GM12873 (cell line): ENCODE data around the gene SYNDIG1.

Experiments used
- CTCF ChIP-seq: IDR thresholded peaks from 2 replicates; pipeline ENCODE4 v1.5.1; 2012; ENCODE audit warnings: low read depth, mild to moderate bottlenecking, moderate library complexity, low read length, control low read depth; ENCODE audit not compliant: insufficient read depth; ENCODE audit errors: missing control alignments

Gene SYNDIG1

GRCh38 chr20:24632581-24632980, 163.2 kb downstream of the SYNDIG1 start:
- TF ChIP-seq CTCF, result no peak

GRCh38 chr20:24633026-24633425, 163.6 kb downstream of the SYNDIG1 start:
- no peak for TF ChIP-seq CTCF

- TF ChIP-seq CTCF, result no peak
Measured at GRCh38 chr20:24633521-24633920, 164.1 kb downstream of the SYNDIG1 start.

- no peak for TF ChIP-seq CTCF
Measured at GRCh38 chr20:24634855-24635254, 165.4 kb downstream of the SYNDIG1 start.

- TF ChIP-seq CTCF, result no peak
Measured at GRCh38 chr20:24636626-24637025, 167.2 kb downstream of the SYNDIG1 start.

GRCh38 chr20:24637087-24637486, 167.7 kb downstream of the SYNDIG1 start:
- no peak for TF ChIP-seq CTCF

- no peak for TF ChIP-seq CTCF
Measured at GRCh38 chr20:24637941-24638340, 168.5 kb downstream of the SYNDIG1 start.
